Activated naive CD4-positive, alpha-beta T cell treated with anti-CD3 and anti-CD28 coated beads, Interleukin-2, amount 50 U/mL, for 24 hours (primary cell): ENCODE data around the gene PTPRO.

Source experiments
- H3K27ac Mint-ChIP-seq: one replicate; pipeline ENCODE4 v1.8.0; 2021; ENCODE audit warnings: mild to moderate bottlenecking, mixed read lengths
- H3K27me3 Mint-ChIP-seq: one replicate; pipeline ENCODE4 v1.8.0; 2021; ENCODE audit warnings: mixed read lengths
- H3K36me3 Mint-ChIP-seq: one replicate; pipeline ENCODE4 v1.8.0; 2021; ENCODE audit warnings: mixed read lengths
- H3K4me1 Mint-ChIP-seq: one replicate; pipeline ENCODE4 v1.8.0; 2021; ENCODE audit warnings: mixed read lengths
- H3K4me3 Mint-ChIP-seq: one replicate; pipeline ENCODE4 v1.8.0; 2021; ENCODE audit warnings: mild to moderate bottlenecking, mixed read lengths
- H3K9me3 Mint-ChIP-seq: one replicate; pipeline ENCODE4 v1.8.0; 2021; ENCODE audit warnings: mixed read lengths

Gene PTPRO

DNA sequence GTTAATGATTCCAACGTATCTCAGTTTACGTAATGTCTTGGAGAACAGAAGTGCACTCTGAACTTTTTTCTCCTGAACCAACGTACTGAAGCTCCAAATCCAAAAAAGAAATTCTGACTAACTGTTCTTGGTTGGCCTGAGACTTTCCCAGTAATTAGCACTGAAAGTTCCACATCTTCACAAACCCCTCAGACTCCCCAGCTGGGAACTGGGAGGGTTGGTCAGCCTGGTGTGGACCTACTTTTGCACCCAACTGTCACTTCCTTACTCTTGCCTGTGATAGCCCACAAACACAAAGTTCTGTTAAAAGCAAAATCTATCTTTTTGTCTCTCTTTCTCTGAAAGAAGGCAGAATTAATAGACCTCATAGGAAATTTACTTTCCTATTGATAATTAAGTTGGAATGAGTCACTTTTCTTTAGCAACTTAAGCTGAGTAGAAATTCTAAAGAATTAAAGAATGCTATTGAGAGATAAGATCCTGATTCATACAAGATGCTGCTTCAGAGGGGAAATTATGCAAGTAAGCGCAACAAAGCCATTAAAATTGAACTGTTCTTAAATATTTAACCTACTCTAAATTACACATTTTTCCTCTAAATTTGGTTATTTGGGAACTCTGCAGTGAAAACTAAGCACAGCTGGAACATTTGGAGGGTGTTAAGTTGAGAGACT, 311.8 kb downstream of the PTPRO start:
- Mint-ChIP-seq H3K36me3 (no peaks in the 10 kb centered on the region), H3K4me1 (no peaks in the 10 kb centered on the region), H3K9me3 (no peaks in the 10 kb centered on the region), H3K27me3 (no peaks in the 10 kb centered on the region), H3K27ac (no peak overlapping the region), H3K4me3 (no peak overlapping the region)

DNA sequence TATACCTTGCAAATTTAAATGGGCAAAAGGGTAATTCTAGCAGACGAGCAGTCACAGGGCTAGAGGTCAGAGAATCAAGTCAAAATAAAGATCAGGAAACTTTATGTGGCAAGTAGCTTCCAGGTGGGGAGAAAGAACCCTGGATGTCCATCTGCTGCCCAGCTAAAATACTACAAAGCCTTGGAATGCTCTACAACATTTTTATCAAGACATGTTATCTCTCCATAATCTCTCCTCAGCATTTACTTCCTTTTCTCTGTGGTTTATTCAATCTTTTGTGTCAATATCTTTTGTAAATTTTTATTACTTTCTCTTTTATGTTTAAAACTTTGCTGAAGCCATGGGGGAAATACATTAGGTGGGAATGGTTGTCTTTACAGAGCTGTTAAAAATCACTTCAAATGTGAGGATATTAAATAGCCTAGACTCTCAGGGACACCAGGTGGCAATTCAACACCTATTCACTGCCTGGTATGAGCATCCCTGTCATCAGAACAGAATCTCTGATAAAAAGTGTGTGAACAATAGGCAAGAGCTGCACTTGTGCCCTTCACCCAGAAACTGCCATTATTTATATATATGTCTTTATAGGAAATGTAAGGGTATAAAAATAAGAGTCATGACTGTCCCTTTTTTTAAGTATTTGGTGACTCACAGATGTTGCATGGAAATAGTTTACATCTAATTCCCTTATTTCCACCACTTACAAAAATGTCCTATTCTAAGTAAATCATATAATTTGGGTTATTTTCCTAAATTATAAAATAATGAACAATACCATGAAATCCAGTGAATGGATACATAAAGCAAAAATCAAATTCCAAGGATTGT, 314.0 kb downstream of the PTPRO start:
- no peak overlapping the region for H3K4me3 Mint-ChIP-seq

DNA sequence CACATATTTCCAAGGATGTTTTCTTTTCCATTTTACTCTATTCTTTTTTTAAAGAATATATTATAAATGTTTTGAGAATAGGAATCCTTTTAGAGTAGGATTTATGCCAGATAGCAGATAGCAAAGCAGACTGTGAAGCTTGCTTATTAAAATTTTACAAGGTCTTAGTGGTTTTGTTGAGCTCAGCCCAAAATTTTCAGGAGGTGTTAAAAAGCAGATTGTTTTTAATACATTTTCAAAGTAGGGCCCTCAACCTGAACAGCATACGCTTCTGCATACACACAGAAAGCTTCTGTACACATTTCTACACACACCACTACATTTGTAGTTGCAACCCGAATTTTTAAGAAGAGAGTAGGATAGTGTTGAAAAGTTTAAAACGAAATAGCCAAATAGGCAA, 315.9 kb downstream of the PTPRO start:
- peaks cover 2% of the 10 kb centered on the region for H3K36me3 Mint-ChIP-seq
- no peaks in the 10 kb centered on the region for H3K9me3 Mint-ChIP-seq
- no peak overlapping the region for H3K27ac Mint-ChIP-seq
- H3K4me1 Mint-ChIP-seq, result no peaks in the 10 kb centered on the region
- H3K4me3 Mint-ChIP-seq, result no peak overlapping the region
- no peaks in the 10 kb centered on the region for H3K27me3 Mint-ChIP-seq

More for the DNA sequence above, 314.0 kb downstream of the PTPRO start:
- Mint-ChIP-seq H3K27me3 (no peaks in the 10 kb centered on the region), H3K9me3 (no peaks in the 10 kb centered on the region), H3K4me1 (no peaks in the 10 kb centered on the region), H3K27ac (no peak overlapping the region), H3K36me3 (peaks cover 2% of the 10 kb centered on the region)

DNA sequence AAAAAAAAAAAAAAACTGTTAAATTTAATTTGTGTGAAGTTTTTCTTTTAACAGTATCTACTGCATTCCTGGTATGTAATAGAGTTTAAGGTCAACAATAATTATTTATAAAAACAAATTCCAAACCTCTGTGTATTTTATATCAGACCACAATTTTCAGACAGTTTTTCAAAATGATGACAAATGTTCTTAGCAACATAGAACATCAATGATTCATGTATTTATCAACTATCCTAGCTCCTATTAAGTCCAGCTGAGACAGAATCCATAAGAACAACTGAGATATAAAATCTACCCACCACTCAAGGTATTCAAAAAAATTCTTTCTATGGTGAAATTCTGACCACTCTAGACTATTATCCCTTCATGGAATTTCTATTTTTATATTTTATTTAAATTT, 322.4 kb downstream of the PTPRO start:
- Mint-ChIP-seq H3K27ac (no peak overlapping the region), H3K4me1 (no peaks in the 10 kb centered on the region), H3K4me3 (no peak overlapping the region), H3K36me3 (peaks cover 2% of the 10 kb centered on the region), H3K27me3 (no peaks in the 10 kb centered on the region), H3K9me3 (no peaks in the 10 kb centered on the region)

DNA sequence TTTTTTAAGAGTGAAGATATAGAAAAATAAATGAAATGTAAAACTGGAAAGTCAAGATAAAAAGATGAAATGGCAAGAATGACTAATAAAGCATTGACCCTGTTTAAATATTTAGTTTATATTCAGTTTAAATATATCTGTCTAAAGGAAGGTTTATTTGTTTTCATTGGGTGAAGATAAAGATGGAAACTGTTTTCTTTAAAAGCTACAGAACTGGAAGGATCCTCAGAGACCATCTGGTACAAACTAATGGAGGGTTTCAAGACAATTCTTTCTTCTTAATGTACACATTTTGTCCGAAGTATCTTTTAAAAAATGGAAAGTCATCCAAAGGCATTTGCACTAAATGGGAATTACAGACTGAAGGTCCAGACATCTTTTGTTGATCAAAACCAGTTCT, 324.3 kb downstream of the PTPRO start:
- Mint-ChIP-seq H3K27ac (no peak overlapping the region), H3K4me1 (no peaks in the 10 kb centered on the region), H3K4me3 (no peak overlapping the region), H3K36me3 (no peaks in the 10 kb centered on the region), H3K9me3 (no peaks in the 10 kb centered on the region), H3K27me3 (no peaks in the 10 kb centered on the region)
